AG04449 (cell line): ENCODE data around the gene PLCE1.

Experiments
- CTCF ChIA-PET: fragments of 350-600 bp; formaldehyde crosslinking; extraction: SDS; loops from one replicate; lab custom pipeline; 2021; ENCODE audit warnings: antibody characterized with exemption; lab: Yijun Ruan, JAX
- POLR2A ChIA-PET: fragments of 400-600, 350-600 bp; formaldehyde crosslinking; extraction: SDS; loops from one replicate; lab custom pipeline; 2020; ENCODE audit warnings: antibody characterized with exemption, inconsistent platforms; lab: Yijun Ruan, JAX
- DNase-seq: peaks from one replicate; pipeline ENCODE4 v3.0.0-alpha.2; 2010; ENCODE audit warnings: low read depth, low spot score
- H3K4me3 ChIP-seq: 2 replicates; pipeline ENCODE4 v1.5.1; 2011; ENCODE audit warnings: low read depth, mild to moderate bottlenecking, control low read depth, low read length
- TF ChIP-seq, protein P1 (sequence below): IDR thresholded peaks from one replicate; pipeline ENCODE4 v1.5.1; 2011; ENCODE audit warnings: mild to moderate bottlenecking, moderate library complexity, low read length, control low read depth, inconsistent platforms; ENCODE audit not compliant: insufficient read depth; ENCODE audit errors: missing control alignments

PLCE1 gene

DNA sequence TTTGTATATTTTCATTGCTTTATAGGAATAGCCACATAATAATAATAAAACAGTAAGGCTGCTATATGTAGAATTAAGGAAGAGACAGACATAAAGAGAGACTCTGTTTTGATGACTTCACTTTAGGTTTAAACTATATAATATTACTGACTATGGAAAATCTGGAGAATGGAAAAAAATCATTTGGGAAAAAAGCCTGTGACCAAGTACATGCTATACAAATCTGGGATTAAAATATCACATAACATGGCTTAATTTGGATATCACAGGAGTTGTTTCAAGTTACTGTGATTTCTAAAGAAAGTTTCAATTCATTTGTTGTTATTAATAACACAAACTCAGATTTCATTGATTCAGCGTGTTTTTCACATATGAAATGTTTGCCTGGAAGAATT, 7.7 kb downstream of the PLCE1 start:
- TF ChIP-seq, protein P1, sequence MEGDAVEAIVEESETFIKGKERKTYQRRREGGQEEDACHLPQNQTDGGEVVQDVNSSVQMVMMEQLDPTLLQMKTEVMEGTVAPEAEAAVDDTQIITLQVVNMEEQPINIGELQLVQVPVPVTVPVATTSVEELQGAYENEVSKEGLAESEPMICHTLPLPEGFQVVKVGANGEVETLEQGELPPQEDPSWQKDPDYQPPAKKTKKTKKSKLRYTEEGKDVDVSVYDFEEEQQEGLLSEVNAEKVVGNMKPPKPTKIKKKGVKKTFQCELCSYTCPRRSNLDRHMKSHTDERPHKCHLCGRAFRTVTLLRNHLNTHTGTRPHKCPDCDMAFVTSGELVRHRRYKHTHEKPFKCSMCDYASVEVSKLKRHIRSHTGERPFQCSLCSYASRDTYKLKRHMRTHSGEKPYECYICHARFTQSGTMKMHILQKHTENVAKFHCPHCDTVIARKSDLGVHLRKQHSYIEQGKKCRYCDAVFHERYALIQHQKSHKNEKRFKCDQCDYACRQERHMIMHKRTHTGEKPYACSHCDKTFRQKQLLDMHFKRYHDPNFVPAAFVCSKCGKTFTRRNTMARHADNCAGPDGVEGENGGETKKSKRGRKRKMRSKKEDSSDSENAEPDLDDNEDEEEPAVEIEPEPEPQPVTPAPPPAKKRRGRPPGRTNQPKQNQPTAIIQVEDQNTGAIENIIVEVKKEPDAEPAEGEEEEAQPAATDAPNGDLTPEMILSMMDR, result no peak
- DNase-seq, result no peak
- H3K4me3 ChIP-seq, result no peak overlapping the region
- CTCF ChIA-PET, result interaction anchor here (2.6 kb wide), 1 partner anchor 319 kb away, joined by 8 read pairs; no protein-coding TSS in a partner anchor
- POLR2A ChIA-PET, result no interaction called here

DNA sequence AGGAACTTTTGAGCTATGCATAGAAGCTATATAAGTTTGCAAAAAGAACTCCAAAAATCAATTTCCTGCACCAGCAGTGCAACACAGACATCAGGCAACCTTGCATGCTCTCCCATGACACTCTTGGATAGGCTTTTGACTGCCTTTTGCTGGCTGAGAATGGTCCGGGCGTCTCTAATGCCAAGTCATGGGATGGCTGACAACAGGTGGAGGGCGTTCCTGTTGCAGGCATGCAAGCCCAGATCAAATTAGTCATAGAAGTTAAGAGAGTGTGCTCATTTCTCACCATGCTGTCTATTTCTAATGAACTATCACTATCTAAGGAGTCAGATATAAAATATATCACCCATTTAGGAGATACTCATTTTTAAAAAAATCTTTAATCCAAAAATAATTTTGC, 8.4 kb downstream of the PLCE1 start:
- TF ChIP-seq, protein P1, result no peak
- no peak overlapping the region for H3K4me3 ChIP-seq
- CTCF ChIA-PET, result interaction anchor here (2.6 kb wide), 1 partner anchor 319 kb away, joined by 8 read pairs; no protein-coding TSS in a partner anchor
- no peak for DNase-seq
- POLR2A ChIA-PET, result no interaction called here

DNA sequence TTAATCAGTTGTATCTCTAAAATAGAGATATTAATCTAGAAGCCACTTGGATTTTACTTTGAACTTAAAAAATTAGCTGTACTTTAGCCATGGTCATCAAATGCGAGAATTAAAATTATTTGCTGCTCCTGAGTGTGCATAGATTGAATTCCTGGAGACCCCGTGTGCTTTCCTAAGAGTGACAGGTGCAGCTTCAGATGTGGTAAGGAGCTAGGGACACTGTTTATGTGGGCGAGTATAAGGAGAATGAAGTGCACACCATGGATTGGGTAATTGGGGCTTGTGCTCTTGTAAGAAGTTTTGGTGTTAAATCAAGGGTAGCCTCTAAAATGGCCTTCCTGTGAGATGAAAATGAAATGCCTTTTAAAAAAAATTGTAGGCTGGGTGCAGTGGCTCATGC, 9.8 kb downstream of the PLCE1 start:
- TF ChIP-seq, protein P1, result no peak
- ChIA-PET CTCF (interaction anchor here (1.6 kb wide), 1 partner anchor 9 kb away, joined by 4 read pairs; the partner anchor contains the start of gene PLCE1), POLR2A (no interaction called here)
- DNase-seq, result no peak
- H3K4me3 ChIP-seq, result no peak overlapping the region

DNA sequence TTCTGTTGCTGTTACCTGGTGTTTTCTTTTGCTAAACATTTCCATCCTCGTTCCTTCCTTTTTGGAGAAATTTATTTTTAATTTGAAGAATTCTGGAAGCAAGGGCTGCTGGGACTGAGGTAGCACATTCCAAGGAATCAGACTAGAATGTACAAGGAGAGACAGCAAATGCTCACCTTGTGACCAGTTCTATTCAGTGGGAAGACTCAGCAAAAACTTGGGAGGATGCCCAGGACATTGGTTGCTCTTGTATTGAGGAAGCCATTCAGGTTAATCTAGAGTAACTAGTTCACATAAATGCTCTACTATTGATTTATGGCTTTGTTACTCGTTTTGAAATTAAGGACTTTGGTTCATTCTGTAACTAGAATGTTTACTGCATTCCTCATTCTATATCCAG, 11.3 kb downstream of the PLCE1 start:
- POLR2A ChIA-PET, result no interaction called here
- no peak for DNase-seq
- CTCF ChIA-PET, result no interaction called here
- no peak overlapping the region for H3K4me3 ChIP-seq
- TF ChIP-seq, protein P1, result no peak

- POLR2A ChIA-PET, result no interaction called here
- H3K4me3 ChIP-seq, result no peak overlapping the region
- CTCF ChIA-PET, result interaction anchor here (0.9 to 1.4 kb wide), 3 partner anchors 11 to 313 kb away, joined by 3 to 4 read pairs (median 4); no protein-coding TSS in a partner anchor
- DNase-seq, result no peak
- TF ChIP-seq, protein P1, result no peak
Observed at GRCh38 chr10:94006591-94007550, 13.1 kb downstream of the PLCE1 start.

DNA sequence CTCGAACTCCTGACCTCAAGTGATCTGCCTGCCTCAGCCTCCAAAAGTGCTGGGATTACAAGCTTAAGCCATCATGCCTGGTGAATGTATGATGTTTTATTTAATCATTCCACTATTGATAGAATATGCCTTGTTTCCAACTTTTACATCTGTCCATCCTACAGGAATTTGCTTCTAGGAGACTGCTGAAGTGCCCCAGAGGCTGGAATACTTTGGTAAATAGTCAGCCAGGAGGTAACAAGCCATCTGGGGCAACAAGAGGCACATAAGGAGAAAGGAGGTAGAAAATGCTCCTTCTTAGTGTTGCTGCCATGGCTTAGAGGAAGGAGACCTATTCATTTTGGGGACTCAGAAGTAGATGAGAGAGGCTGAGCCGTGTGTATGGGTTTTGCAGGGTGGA, 14.8 kb downstream of the PLCE1 start:
- TF ChIP-seq, protein P1, result no peak
- no peak for DNase-seq
- no peak overlapping the region for H3K4me3 ChIP-seq
- ChIA-PET CTCF (no interaction called here), POLR2A (no interaction called here)
